Suppressor macrophage treated with lipopolysaccharide for 4 hours (primary cell): ENCODE measurements around the gene SLC12A9.

Experiments
- DNase-seq: peaks from one replicate; pipeline ENCODE4 v3.0.0-alpha.2; 2020

SLC12A9 gene

DNA sequence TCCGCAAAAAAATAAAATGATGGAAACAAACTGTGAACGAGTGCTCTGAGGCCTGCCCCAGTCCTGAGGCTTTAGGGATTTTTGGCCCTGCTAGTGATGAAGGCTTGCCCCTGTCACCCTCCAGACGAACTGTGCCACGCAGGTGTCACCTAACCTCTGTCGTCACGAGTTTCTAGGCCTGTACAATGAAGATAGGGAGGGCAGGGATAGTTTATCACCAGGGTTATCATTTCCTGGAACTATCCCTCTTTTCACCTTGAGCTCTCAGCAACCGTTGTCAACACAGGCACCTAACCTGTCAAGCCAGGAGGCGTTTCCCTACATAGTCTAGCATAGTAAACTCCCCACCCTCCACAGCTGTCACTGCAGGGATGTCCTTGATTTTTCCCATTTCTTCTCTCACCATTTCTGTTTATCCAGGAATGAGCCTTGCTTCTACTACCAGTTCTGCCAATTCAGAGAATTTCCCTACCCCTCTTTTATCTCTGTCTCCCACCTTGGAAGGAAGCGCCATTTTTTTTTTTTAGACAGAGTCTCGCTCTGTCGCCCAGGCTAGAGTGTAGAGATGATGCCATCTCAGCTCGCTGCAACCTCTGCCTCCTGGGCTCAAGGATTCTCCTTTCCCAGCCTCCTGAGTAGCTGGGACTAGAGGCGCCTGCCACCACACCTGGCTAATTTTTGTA lies 45.4 kb downstream of the SLC12A9 start:
- DNase-seq = no peak

- no peak for DNase-seq
Measured at GRCh38 chr7:100899432-100899831, 46.9 kb downstream of the SLC12A9 start.

DNA sequence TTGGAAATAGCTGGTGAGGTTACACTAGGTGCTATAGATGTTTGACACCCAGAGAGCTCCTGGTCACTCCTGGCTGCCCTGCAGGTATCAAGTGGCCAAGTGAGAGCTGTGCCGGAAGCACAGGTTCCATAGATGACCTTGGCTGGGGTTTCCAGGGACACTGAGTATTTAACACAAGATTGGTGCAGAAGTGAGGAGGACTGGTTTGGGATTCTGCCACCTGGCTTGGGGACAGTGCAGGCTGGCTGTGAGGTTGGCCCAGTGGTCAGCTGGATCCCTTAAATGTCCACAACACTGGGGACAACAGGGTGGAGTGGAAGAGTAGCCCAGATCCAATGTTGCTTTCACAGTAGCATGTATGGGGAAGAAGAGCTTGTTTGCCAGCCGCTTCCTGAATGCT lies 48.5 kb downstream of the SLC12A9 start:
- no peak for DNase-seq

DNA sequence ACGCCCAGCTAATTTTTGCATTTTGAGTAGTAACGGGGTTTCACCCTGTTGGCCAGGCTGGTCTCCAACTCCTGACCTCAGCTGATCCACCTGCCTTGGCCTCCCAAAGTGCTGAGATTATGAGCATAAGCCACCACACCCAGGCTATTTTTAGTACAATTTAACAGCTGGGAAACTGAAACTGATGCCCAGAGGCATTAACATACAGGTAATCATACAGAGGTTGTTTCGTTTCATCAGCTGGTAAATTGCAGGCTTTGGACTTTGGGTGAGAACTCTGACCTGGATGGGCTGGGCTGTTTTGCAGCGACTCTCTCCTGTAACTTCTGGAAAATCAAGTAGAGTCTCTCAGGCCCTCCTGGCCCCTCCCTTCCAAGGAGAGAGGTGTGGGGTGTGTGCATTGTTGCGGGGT lies 49.4 kb downstream of the SLC12A9 start:
- no peak for DNase-seq

GRCh38 chr7:100902638-100903037 lies 50.1 kb downstream of the SLC12A9 start:
- no peak for DNase-seq

DNA sequence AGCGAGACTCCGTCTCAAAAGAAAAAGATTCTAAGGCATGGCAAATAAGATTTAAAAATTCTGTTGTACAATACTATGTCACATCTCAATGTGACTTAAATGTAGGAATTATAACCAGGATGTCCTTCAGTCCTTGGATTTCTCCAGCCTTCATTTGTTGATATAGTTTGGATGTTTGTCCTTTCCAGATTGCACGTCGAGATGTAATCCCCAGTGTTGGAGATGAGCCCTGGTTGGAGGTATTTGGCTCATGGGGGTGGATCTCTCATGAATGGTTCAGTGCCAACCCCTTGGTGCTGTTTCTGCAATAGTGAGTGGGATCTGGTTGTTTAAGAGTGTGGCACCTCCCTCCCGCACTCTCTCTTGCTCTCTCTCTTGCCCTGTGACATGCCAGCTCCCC lies 56.0 kb downstream of the SLC12A9 start:
- no peak for DNase-seq

GRCh38 chr7:100910443-100910842 lies 57.9 kb downstream of the SLC12A9 start:
- DNase-seq = peak; percentile 84

DNA sequence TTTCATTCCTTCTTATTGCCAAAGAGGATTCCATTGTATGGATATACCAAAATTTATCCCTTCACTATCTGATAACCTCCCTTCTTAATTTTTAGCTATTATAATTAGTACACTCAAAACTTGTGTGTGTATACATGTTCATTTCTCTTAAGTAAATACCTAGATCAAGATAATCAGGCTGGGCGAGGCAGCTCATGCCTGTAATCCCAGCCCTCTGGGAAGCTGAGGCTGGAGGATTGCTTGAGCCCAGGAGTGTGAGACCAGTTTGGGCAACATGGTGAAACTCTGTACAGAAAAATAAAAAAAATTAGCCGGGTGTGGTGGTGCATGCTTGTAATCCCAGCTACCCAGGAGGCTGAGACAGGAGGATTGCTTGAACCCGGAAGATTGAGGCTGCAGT lies 59.0 kb downstream of the SLC12A9 start:
- no peak for DNase-seq

DNA sequence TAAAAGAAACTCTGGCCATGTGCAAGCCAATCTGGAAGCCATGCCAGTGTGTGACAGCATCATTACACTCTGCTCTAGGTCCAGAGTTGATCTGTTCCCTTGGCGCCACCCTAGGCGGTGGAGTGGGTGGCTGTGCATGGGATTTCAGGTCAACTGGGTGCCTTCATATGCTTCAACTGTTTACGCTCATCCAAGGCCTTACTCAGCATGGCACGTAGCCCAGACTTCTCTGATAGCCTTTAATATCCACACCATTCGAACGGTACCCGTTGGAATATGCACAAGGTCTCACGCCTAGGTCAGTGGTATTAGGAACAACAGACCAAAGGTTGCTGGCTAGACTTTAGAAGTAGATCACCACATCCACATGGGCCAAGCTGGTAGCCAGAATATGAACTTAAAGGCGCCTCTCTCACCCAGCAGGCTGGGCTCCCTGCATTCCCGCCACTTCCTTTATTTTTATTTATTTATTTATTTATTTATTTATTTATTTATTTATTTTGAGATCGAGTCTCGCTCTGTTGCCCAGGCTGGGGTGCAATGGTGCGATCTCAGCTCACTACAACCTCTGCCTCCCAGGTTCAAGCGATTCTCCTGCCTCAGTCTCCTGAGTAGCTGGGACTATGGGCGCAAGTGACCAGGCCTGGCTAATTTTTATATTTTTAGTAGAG lies 61.8 kb downstream of the SLC12A9 start:
- no peak for DNase-seq

- DNase-seq = peak; percentile 95
Measured at GRCh38 chr7:100914879-100915447, 62.5 kb downstream of the SLC12A9 start.
